HG03378 (cell line): ENCODE results near the gene GPR137B.
"Not testable (repeated sequence)": the region's sequence is repeated elsewhere in the genome, so short reads cannot be mapped to it uniquely, and the experiment has no call there.

Experiments
- ATAC-seq: cut with Tn5 transposase; IDR thresholded peaks from one replicate; pipeline ENCODE4 v1.9.1; 2021; ENCODE audit warnings: mild to moderate bottlenecking, moderate library complexity; ENCODE audit not compliant: unreplicated experiment

Gene GPR137B

DNA sequence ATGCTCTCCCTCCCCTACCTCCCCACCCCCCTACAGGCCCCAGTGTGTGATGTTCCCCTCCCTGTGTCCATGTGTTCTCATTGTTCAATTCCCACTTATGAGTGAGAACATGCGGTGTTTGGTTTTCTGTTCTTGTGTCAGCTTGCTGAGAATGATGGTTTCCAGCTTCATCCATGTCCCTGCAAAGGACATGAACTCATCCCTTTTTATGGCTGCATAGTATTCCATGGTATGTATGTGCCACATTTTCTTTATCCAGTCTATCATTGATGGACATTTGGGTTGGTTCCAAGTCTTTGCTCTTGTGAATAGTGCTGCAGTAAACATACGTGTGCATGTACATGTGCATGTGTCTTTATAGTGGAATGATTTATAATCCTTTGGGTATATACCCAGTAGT lies 44.1 kb downstream of the GPR137B start:
- not testable (repeated sequence) for ATAC-seq

- not testable (repeated sequence) for ATAC-seq
Observed at GRCh38 chr1:236188084-236188483, 45.7 kb downstream of the GPR137B start.

DNA sequence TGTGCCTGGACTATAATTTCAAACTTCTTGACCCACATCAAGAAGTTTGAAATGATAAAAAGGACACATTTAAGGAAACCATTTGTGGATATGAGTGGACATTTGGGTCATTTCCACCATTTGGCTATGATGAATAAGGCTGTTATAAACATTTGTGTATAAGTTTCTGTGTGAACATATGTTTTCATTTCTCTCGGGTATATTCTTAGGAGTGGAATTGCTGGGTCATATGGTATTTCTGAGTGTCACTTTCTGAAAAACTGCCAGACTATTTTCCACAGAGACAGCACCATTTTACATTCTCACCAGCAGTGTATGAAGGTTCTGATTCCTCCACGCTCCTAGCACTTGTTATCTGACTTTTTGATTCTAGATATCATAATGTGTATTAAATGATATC lies 50.8 kb downstream of the GPR137B start:
- ATAC-seq, result no peak

GRCh38 chr1:236200925-236201324 lies 58.6 kb downstream of the GPR137B start:
- ATAC-seq, result no peak

GRCh38 chr1:236201786-236202185 lies 59.4 kb downstream of the GPR137B start:
- no peak for ATAC-seq

- no peak for ATAC-seq
Observed at GRCh38 chr1:236204039-236204438, 61.7 kb downstream of the GPR137B start.

GRCh38 chr1:236204656-236205055 lies 62.3 kb downstream of the GPR137B start:
- ATAC-seq, result no peak

DNA sequence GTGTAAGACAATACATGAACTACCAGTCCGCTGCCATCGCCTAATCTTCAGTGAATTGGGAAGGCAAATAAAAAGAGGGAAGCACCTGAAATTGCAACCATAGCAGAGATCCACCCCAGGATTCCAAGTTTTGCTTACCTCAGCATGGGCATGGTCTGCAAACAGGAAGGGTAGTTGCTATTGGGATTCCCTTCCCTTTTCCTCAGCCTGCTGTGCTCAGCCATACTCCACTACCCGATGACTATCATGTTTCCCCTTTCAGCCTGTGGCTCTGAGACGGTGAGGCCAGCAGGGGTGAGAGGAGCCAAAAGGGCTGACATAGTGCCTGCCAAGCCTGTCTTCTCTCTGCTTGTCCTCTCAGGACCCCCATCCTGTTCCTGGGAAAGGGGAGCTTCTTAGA lies 64.2 kb downstream of the GPR137B start:
- no peak for ATAC-seq

DNA sequence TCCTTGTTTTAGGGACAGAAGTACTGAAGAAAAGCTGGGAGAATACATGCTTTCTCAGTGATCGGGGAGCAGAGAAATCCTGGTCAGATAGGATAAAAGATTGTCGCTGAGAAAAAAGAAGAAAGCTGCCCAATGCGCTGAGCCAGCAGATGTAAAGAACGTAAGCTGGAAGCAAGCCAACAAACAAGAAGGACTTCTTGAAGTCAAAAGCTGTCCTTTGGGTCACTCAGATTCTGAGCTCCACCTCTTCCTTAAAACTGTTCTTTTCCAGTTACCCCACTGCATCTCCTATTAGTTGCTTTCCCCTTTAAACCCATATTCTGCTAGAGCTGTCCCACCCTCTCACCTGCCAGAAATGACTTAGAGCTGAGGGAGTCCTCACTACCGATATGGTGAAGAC lies 64.8 kb downstream of the GPR137B start:
- no peak for ATAC-seq

DNA sequence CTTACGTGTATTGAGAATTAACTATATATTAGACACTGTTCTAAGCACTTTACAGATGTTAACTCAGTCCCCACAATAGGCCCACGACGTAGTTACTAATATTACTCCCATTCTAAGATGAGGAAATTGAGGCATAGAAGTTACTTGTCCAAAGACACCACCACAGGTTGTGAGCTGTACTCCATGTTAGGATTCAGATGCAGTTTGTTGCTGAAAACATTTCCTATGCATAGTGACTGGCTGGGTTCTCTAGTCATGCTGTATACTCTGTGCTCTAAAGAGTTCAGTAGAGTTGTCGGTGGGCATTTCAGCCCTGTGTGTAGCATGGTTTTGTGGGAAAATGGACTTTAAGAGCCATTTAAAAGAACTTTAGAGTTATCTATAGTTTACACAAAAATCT lies 65.2 kb downstream of the GPR137B start:
- ATAC-seq, result no peak

DNA sequence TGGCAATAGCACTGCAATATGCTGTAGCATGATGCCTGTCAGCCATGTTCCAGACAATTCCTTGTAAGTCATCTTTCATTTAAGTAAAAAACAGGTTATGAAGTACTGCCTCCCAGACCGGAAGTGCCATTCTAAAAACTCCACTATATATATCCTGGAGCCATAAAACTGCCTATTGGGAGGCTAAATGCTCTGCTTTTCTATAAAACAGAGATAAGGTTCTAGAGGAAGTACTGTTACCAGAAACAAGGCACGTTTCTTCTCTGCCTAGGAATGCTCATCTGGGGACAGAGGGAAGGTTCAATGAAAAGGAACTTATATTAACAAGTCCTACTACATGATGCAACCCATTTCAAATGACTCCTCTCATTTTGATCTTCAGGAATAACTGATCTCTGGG lies 66.8 kb downstream of the GPR137B start:
- ATAC-seq, result no peak

GRCh38 chr1:236209713-236210112 lies 67.4 kb downstream of the GPR137B start:
- ATAC-seq, result no peak

GRCh38 chr1:236211815-236212214 lies 69.5 kb downstream of the GPR137B start:
- no peak for ATAC-seq

- ATAC-seq, result no peak
Observed at GRCh38 chr1:236213534-236213933, 71.2 kb downstream of the GPR137B start.

DNA sequence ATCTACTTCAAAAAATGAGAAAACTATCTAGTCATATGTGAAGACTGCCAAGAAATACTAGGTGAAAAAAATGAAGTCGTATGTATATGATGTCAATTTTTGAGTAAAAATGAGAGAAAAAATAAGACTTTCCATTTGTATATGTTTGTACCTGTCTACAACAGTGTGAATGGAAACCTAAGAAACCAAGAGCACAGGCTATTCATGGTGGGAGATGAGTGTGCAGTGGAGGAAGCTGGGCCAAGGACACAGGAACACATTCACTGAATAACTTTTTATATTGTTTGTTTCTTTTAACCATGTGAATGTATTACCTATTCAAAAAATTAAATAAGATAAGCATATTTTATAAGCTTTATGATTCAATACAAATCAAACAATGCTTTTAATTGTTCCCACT lies 72.4 kb downstream of the GPR137B start:
- no peak for ATAC-seq

GRCh38 chr1:236220473-236220872 lies 78.1 kb downstream of the GPR137B start:
- ATAC-seq, result no peak

GRCh38 chr1:236222632-236223031 lies 80.3 kb downstream of the GPR137B start:
- no peak for ATAC-seq

GRCh38 chr1:236228411-236228810 lies 86.1 kb downstream of the GPR137B start:
- ATAC-seq, result no peak

GRCh38 chr1:236235116-236235515 lies 92.8 kb downstream of the GPR137B start:
- ATAC-seq, result no peak

DNA sequence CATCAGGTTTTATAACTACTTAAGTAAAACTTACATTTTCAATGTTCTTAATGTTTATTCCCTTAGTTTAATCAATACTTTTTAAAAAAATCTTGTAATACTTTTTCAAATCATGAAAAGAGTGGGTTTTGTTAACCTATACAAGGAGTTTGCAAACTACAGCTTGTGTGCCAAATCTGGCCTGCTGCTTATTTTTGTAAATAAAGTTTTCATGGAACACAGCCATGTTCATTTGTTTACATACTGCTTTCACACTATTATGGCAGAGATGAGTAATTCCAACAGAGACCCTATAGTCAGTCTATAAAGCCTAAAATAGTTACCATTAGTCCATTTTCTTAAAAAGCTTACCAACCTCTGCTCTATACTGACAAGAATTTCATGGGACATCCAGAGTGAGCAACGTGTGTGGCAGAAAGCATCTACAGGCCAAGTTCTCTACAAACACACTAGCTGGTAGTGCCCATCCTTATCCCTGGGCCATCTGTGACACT lies 96.8 kb downstream of the GPR137B start:
- ATAC-seq, result no peak

- ATAC-seq, result no peak
Observed at GRCh38 chr1:236240675-236241074, 98.3 kb downstream of the GPR137B start.

- no peak for ATAC-seq
Observed at GRCh38 chr1:236242568-236242967, 100.2 kb downstream of the GPR137B start.

GRCh38 chr1:236247286-236247685 lies 104.9 kb downstream of the GPR137B start:
- no peak for ATAC-seq

- no peak for ATAC-seq
Observed at GRCh38 chr1:236251587-236251986, 109.2 kb downstream of the GPR137B start.
